Lung (tissue), 12 donors: ENCODE measurements around the gene KDM4C. TPM values are rescaled to one million over a fixed set of nuclear protein-coding genes. Genes with fewer than 3 reads are reported as not detected.

ENCODE experiments used
- ATAC-seq: fragments of 200-7000 bp; cut with Tn5 transposase; one replicate; pipeline ENCODE4 v1.9.1; 2020; ENCODE audit warnings: moderate number of reproducible peaks; ENCODE audit not compliant: insufficient read depth, low FRiP score
- DNase-seq, 3 donors: peaks; one replicate each; pipeline ENCODE4 v3.0.0-alpha.2; 2013 to 2017
- H3K27ac ChIP-seq, 2 donors: one replicate each; pipeline ENCODE4 v1.5.1; 2013; ENCODE audit warnings: mild to moderate bottlenecking in 2 of 2, moderate library complexity in 2 of 2, control low read depth in 1 of 2, inconsistent platforms in 1 of 2, low read depth in 1 of 2, low read length in 1 of 2
- H3K27me3 ChIP-seq, 3 donors: one replicate each; pipeline ENCODE4 v1.5.1; 2013; ENCODE audit warnings: low read length in 2 of 3; ENCODE audit not compliant: control insufficient read depth in 3 of 3, insufficient read depth in 3 of 3
- H3K36me3 ChIP-seq, 4 donors: one replicate each; pipeline ENCODE4 v1.5.1; 2013; ENCODE audit warnings: low read length in 4 of 4, mild to moderate bottlenecking in 1 of 4, moderate library complexity in 1 of 4; ENCODE audit not compliant: control insufficient read depth in 4 of 4, insufficient read depth in 4 of 4
- H3K4me1 ChIP-seq, 5 donors: one replicate each; pipeline ENCODE4 v1.5.1; 2013; ENCODE audit warnings: low read length in 5 of 5, mild to moderate bottlenecking in 2 of 5, moderate library complexity in 1 of 5; ENCODE audit not compliant: control insufficient read depth in 5 of 5, insufficient read depth in 5 of 5
- H3K4me3 ChIP-seq: one replicate; pipeline ENCODE4 v1.5.1; 2013; ENCODE audit warnings: mild to moderate bottlenecking, control low read depth, moderate library complexity
- H3K9ac ChIP-seq, 2 donors: one replicate each; pipeline ENCODE4 v1.5.1; 2013; ENCODE audit warnings: low read length in 2 of 2, control low read depth in 1 of 2; ENCODE audit not compliant: insufficient read depth in 1 of 2
- H3K9me3 ChIP-seq, 4 donors: one replicate each; pipeline ENCODE4 v1.5.1; 2013; ENCODE audit warnings: low read length in 3 of 4, mild to moderate bottlenecking in 1 of 4, moderate library complexity in 1 of 4; ENCODE audit not compliant: control insufficient read depth in 4 of 4, insufficient read depth in 3 of 4
- WGBS, 2 donors: extraction: QIAGEN DNeasy Blood & Tissue Kit; methylation state at CpG; one replicate each; pipeline ENCODE4 v1.1.7; 2013; 5-methylcytosine and 5-hydroxymethylcytosine counted together
- polyA plus RNA-seq, 2 donors: library from polyadenylated mRNA; stranded (reverse); fragments of 200-250 nt; gene quantifications; one replicate each; pipeline ENCODE4 v1.2.1, GENCODE V29; 2013
- total RNA-seq, 2 donors: library from RNA; depleted of rRNA in 1 of 2; stranded (reverse); fragments of >200 nt in 1 of 2; gene quantifications; one replicate each; pipeline ENCODE4 v1.2.1, GENCODE V29; 2014 to 2021
- TF ChIP-seq, protein P1 (sequence below): IDR thresholded peaks from 2 replicates; pipeline ENCODE4 v1.5.1; 2012; ENCODE audit warnings: mild to moderate bottlenecking; ENCODE audit errors: control extremely low read depth, extremely low read depth
- donor health status: control.
- donor health status: control.
- donor health status: Bipolar disorder and iron deficiency.
- donor health status: healthy.
- donor health status: DM: yes; HTN: yes; CAD: no.

The KDM4C gene
- total and polyA plus RNA-seq, 4 donors, result 7.1 to 78.5 (median 25.0) TPM

DNA sequence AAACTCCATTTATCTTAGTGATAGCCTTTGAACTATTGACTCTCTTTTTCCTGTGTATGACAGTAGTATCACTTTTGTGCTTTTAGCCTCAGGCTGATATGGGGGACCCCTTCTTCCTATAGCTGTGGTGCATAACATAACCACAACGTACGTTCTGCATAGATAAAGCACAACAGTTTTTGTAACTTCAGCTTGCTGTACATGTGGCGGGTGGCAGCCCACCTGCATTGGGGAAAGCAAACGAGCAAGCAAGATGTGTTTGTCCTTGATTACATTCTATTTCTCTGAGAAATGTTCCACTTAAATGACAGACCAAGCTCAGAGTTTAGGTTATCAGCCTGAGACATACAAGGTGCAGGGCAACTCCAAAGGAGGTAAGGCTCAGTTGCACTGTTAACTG, 309.4 kb downstream of the KDM4C start:
- DNase-seq, result no peak
- no peaks in the 10 kb centered on the region for H3K4me1 ChIP-seq
- ATAC-seq, result no peak
- H3K27me3 ChIP-seq, result no peaks in the 10 kb centered on the region
- peaks cover 0 to 6% (median 2%) of the 10 kb centered on the region in 4 donors for H3K36me3 ChIP-seq
- peaks cover 0 to 3% (median 0%) of the 10 kb centered on the region in 4 donors for H3K9me3 ChIP-seq
- WGBS, 2 donors, result 64 to 78% methylated on average over 4 of the region's 4 CpGs
- H3K9ac ChIP-seq, result no peak overlapping the region
- TF ChIP-seq, protein P1, sequence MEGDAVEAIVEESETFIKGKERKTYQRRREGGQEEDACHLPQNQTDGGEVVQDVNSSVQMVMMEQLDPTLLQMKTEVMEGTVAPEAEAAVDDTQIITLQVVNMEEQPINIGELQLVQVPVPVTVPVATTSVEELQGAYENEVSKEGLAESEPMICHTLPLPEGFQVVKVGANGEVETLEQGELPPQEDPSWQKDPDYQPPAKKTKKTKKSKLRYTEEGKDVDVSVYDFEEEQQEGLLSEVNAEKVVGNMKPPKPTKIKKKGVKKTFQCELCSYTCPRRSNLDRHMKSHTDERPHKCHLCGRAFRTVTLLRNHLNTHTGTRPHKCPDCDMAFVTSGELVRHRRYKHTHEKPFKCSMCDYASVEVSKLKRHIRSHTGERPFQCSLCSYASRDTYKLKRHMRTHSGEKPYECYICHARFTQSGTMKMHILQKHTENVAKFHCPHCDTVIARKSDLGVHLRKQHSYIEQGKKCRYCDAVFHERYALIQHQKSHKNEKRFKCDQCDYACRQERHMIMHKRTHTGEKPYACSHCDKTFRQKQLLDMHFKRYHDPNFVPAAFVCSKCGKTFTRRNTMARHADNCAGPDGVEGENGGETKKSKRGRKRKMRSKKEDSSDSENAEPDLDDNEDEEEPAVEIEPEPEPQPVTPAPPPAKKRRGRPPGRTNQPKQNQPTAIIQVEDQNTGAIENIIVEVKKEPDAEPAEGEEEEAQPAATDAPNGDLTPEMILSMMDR, result no peak
- H3K27ac ChIP-seq, result no peak overlapping the region
- no peak overlapping the region for H3K4me3 ChIP-seq

DNA sequence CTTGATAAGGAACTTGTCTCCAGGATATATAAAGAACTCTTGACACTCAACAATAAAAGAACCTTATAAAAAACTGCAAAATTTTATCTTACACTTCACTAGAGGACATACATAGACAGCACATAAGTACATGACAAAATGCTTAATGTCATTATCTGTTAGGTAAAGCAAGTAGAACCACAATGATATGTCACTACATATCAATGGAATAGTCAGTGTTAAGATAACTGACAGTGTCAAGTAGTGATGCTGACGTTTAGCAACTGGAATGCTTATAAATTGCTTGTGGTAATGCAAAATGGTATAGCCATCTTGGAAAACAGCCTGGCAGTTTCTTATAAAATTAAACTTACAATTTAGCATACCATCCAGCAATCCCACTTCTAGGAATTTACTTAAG, 314.1 kb downstream of the KDM4C start:
- Histone ChIP-seq H3K27ac (no peak overlapping the region), H3K9me3 (peaks cover 0 to 3% (median 0%) of the 10 kb centered on the region in 4 donors), H3K36me3 (peaks cover 0 to 11% (median 1%) of the 10 kb centered on the region in 4 donors), H3K4me3 (no peak overlapping the region), H3K27me3 (no peaks in the 10 kb centered on the region), H3K4me1 (no peaks in the 10 kb centered on the region), H3K9ac (no peak overlapping the region)
- WGBS, 2 donors, result 91 to 94% methylated on average over 1 of the region's 1 CpG
- DNase-seq (no peak), ATAC-seq (no peak)
- TF ChIP-seq, protein P1, result no peak

DNA sequence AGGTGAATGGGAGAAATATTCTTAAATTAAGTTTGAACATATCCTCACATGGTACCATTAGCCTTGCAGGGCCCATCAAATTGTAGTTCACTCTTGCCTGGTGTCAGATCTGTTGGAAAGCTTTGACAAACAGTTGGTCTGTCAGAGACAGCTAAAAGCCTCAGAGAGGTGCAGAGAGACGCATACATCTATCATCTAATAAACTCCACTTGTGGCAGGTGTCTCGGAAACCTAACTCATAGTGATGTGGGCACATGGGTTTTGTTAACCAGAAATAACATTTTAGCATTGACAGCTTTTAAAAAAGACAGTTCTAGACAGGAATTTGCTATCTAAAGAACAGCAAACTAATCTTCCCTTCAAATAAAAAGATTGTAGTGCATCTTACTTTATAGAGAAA, 315.9 kb downstream of the KDM4C start:
- TF ChIP-seq, protein P1, result no peak
- Histone ChIP-seq H3K4me1 (peaks cover 0 to under 1% (median 0%) of the 10 kb centered on the region in 5 donors), H3K27me3 (no peaks in the 10 kb centered on the region), H3K27ac (no peak overlapping the region), H3K9ac (no peak overlapping the region), H3K4me3 (no peak overlapping the region), H3K9me3 (peaks cover 0 to 3% (median 0%) of the 10 kb centered on the region in 4 donors), H3K36me3 (peaks cover 0 to 11% (median 4%) of the 10 kb centered on the region in 4 donors)
- DNase-seq (no peak), ATAC-seq (no peak)
- WGBS, 2 donors, result 90 to 99% methylated on average over 2 of the region's 2 CpGs

DNA sequence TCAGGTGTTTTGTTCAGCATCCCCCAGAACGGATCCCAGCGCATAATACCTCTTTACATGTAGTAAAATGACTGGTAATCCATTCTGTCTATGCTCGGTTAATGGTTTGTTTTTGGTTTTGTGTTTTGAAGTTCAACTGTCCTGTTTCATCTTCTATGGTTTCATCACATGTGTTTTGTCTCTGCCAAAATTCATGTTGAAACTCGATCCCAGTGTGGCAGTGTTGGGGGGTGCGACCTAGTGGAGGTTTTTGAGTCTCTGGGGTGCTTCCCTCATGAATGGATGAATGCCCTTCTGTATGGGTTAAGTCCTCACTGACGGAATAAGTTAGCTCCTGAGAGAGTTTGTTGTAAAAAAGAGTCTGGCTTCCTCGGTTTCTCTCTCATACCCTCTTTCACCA, 317.4 kb downstream of the KDM4C start:
- Histone ChIP-seq H3K4me3 (no peak overlapping the region), H3K9me3 (peaks cover 0 to 3% (median 0%) of the 10 kb centered on the region in 4 donors), H3K27me3 (no peaks in the 10 kb centered on the region), H3K4me1 (peaks cover 0 to 2% (median 0%) of the 10 kb centered on the region in 5 donors), H3K9ac (no peak overlapping the region), H3K27ac (no peak overlapping the region), H3K36me3 (peaks cover 0 to 11% (median 3%) of the 10 kb centered on the region in 4 donors)
- 97 to 98% methylated on average over 7 of the region's 7 CpGs for WGBS, 2 donors
- DNase-seq (no peak), ATAC-seq (no peak)
- TF ChIP-seq, protein P1, result no peak
